Nephron progenitor cell (in vitro differentiated cells): ENCODE results near the gene CRY2.
"Not testable (repeated sequence)": the region's sequence is repeated elsewhere in the genome, so short reads cannot be mapped to it uniquely, and the experiment has no call there.

Source experiments
- DNase-seq: peaks from one replicate; pipeline ENCODE4 v3.0.0; 2021
- H3K27ac Mint-ChIP-seq: 2 replicates; pipeline ENCODE4 v1.8.0; 2021; ENCODE audit warnings: mild to moderate bottlenecking, moderate library complexity, mixed read lengths
- H3K27me3 Mint-ChIP-seq: 2 replicates; pipeline ENCODE4 v1.8.0; 2021; ENCODE audit warnings: mild to moderate bottlenecking, low read depth, mixed read lengths; ENCODE audit not compliant: poor library complexity
- H3K36me3 Mint-ChIP-seq: 2 replicates; pipeline ENCODE4 v1.8.0; 2021; ENCODE audit warnings: low read depth, mixed read lengths
- H3K4me1 Mint-ChIP-seq: 2 replicates; pipeline ENCODE4 v1.8.0; 2021; ENCODE audit warnings: mixed read lengths
- H3K4me3 Mint-ChIP-seq: 2 replicates; pipeline ENCODE4 v1.8.0; 2021; ENCODE audit warnings: mild to moderate bottlenecking, moderate library complexity, mixed read lengths
- H3K9me3 Mint-ChIP-seq: 2 replicates; pipeline ENCODE4 v1.8.0; 2021; ENCODE audit warnings: mild to moderate bottlenecking, moderate library complexity, mixed read lengths
- TF ChIP-seq, protein P1 (sequence below): fragments of 200-600 bp; sonication (generic); IDR thresholded peaks from 2 replicates; pipeline ENCODE4 v1.5.0; 2021; ENCODE audit warnings: antibody characterized with exemption

Gene CRY2

DNA sequence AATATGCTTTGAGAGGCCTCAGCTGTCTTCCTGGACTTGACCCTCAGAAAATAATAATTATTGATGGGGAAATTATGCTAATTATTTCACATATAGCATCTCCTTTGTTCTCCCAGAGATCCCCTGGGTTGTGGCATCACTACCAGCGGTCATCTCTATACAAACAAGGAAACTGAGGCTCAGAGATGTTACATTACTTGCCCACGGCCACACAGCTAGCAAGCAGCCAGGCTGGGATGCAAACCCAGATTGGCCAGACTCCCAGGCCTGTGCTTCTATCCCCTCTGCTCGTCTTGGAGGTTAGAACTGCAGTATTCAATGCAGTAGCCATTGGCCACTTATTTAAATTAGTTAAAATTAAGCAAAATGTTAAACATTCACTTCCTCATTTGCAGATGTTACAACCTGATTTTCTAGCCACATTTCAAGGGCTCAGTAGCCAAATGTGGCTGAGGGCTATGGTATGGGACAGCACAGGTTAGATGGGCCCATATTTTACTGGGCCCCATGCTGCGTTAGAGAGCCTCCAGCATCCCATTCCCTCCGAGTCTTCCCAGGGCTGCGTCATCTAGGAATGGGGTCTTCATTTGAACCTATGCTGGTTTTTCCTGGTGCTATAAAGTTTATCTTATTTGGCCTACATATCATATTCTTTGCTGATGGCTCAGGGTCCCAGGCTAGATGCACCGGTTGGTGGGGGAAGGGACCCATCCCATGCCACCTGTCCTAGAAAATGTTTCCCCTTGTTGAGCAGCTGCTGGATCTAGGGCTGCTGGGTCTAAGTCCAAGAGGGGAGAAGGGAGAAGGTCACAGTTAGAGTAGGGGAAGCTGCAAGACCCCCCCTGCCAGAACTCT, 40.1 kb upstream of the CRY2 start:
- DNase-seq: no peak
- H3K4me1 Mint-ChIP-seq: peaks cover 24% of the 10 kb centered on the region
- peaks cover 6% of the 10 kb centered on the region for H3K36me3 Mint-ChIP-seq
- no peaks in the 10 kb centered on the region for H3K9me3 Mint-ChIP-seq
- peaks cover 25% of the 10 kb centered on the region for H3K27me3 Mint-ChIP-seq
- TF ChIP-seq, protein P1, sequence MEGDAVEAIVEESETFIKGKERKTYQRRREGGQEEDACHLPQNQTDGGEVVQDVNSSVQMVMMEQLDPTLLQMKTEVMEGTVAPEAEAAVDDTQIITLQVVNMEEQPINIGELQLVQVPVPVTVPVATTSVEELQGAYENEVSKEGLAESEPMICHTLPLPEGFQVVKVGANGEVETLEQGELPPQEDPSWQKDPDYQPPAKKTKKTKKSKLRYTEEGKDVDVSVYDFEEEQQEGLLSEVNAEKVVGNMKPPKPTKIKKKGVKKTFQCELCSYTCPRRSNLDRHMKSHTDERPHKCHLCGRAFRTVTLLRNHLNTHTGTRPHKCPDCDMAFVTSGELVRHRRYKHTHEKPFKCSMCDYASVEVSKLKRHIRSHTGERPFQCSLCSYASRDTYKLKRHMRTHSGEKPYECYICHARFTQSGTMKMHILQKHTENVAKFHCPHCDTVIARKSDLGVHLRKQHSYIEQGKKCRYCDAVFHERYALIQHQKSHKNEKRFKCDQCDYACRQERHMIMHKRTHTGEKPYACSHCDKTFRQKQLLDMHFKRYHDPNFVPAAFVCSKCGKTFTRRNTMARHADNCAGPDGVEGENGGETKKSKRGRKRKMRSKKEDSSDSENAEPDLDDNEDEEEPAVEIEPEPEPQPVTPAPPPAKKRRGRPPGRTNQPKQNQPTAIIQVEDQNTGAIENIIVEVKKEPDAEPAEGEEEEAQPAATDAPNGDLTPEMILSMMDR: no peak
- peak overlapping the region; percentile 91 for H3K4me3 Mint-ChIP-seq
- H3K27ac Mint-ChIP-seq: peak overlapping the region; percentile 29

DNA sequence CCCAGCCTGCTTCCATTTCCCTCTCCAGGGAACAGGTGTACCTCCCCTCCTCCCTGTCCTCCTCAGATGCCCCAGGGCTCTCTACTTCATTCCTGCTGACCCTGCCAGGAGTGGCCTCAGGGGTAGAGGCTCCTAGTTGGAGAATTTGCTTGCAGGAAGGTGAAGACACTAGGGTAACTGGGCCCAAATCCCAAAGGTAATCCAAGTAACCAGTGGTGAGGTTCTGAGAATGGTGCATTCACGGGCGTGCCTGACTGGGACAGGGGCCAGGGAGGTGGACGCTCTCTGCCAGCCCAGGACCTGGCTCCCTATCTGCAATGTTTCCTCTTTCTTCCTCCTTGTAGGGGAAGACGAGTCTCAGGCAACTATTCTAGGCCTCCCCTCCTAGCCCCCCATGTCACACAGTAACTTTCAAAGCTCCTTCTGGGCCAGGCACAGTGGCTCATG, 39.5 kb upstream of the CRY2 start:
- peaks cover 6% of the 10 kb centered on the region for H3K36me3 Mint-ChIP-seq
- H3K27me3 Mint-ChIP-seq: peaks cover 19% of the 10 kb centered on the region
- DNase-seq: no peak
- H3K27ac Mint-ChIP-seq: no peak overlapping the region
- TF ChIP-seq, protein P1: no peak
- peaks cover 27% of the 10 kb centered on the region for H3K4me1 Mint-ChIP-seq
- no peaks in the 10 kb centered on the region for H3K9me3 Mint-ChIP-seq
- peak overlapping the region; percentile 91 for H3K4me3 Mint-ChIP-seq

DNA sequence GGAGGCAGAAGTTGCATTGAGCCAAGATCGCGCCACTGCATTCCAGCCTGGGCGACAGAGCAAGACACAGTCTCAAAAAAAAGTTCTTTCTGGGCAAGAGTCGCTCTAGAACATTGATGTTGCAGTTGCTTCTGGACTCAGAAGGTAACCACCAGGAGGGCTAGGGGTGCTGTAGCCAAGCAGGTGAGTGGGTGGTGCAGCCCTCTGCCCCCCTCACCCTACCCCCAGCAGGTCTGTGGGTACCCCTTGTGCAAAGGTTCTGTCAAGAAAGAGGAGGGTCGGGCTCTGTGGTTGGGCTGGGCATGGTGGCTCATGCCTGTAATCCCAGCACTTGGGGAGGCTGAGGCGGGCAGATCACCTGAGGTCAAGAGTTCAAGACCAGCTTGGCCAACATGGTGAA, 38.8 kb upstream of the CRY2 start:
- not testable (repeated sequence) for H3K9me3 Mint-ChIP-seq, H3K4me3 Mint-ChIP-seq, H3K36me3 Mint-ChIP-seq, DNase-seq, H3K27ac Mint-ChIP-seq
- H3K4me1 Mint-ChIP-seq: peaks cover 32% of the 10 kb centered on the region
- peaks cover 13% of the 10 kb centered on the region for H3K27me3 Mint-ChIP-seq

DNA sequence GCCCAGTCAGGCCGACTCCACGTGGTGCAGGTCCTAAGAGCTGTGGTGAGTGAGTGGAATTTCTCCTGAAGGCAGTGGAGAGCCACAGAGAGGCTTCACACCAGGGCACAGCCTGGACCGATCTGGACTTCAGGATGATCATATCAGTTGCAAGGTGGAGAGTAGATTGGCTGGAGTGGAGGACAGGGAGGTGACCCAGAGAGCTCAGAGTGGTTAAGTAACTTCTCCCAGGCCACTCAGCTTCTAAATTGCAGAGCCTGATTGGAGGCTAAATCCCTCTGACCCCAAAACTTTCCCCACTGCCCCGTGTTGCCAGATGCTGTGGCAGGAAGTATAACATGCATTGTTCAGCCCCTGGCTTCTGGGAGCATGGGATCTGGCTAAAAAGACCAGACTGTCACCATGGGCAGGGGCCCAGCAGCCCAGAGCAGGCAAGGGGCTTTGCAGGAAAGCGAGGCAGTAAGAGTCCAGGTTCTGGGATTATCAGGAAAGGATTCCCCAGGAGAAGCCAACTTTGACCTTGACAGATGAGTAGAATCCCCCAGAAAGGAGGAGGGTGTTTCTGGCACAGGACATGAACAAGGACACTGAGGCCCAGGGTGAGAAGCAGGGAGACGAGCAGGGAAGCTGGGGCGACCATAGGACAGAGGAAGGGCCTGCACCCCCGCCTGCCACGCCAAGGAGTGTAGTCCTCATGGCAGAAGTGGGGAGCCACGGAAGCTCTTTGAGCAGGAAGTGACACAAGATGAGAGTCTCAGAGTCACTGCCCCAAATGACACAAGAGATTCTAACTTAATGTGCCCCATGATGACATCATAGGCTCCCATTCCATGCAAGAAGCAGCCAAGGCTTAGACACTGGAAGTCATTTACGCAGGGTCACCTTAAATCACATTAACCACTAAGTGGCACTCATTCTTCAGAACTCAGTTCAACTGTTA, 37.5 kb upstream of the CRY2 start:
- DNase-seq: no peak
- H3K27ac Mint-ChIP-seq: no peak overlapping the region
- peaks cover 6% of the 10 kb centered on the region for H3K36me3 Mint-ChIP-seq
- H3K27me3 Mint-ChIP-seq: peaks cover 1% of the 10 kb centered on the region
- TF ChIP-seq, protein P1: no peak
- H3K4me1 Mint-ChIP-seq: peaks cover 32% of the 10 kb centered on the region
- no peaks in the 10 kb centered on the region for H3K9me3 Mint-ChIP-seq
- no peak overlapping the region for H3K4me3 Mint-ChIP-seq

DNA sequence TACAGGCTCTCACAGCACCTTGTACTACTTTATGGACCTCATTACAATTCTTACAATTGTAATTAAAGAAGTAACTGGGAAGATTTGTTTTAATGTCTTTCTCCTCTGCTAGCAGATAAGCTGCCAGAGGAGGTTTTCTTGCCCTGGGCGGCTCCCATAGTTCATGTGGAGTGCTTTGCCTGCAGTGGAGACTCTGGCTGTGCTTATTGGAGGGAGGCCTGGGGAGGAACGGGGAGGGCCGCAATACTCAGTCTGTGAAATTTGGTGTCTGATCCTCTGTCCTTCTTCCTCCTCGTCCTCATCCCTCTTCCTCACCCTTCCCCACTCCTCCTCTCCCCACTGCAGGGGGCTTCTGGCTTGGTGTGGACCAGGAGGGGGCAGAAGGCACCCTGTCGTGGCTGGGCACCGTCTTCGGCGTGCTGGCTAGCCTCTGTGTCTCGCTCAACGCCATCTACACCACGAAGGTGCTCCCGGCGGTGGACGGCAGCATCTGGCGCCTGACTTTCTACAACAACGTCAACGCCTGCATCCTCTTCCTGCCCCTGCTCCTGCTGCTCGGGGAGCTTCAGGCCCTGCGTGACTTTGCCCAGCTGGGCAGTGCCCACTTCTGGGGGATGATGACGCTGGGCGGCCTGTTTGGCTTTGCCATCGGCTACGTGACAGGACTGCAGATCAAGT, 36.7 kb upstream of the CRY2 start:
- Mint-ChIP-seq H3K4me1 (peaks cover 33% of the 10 kb centered on the region), H3K27me3 (no peaks in the 10 kb centered on the region), H3K9me3 (no peaks in the 10 kb centered on the region), H3K27ac (peak overlapping the region; percentile 77), H3K36me3 (peaks cover 6% of the 10 kb centered on the region), H3K4me3 (no peak overlapping the region)
- TF ChIP-seq, protein P1: no peak
- DNase-seq: no peak

- Mint-ChIP-seq H3K4me3 (no peak overlapping the region), H3K27ac (no peak overlapping the region)
- no peak for DNase-seq
Measured at GRCh38 chr11:45811109-45811435, 36.2 kb upstream of the CRY2 start.

More at GRCh38 chr11:45811109-45811435, 36.2 kb upstream of the CRY2 start:
- Mint-ChIP-seq H3K9me3 (no peaks in the 10 kb centered on the region), H3K36me3 (peaks cover 6% of the 10 kb centered on the region), H3K4me1 (peaks cover 31% of the 10 kb centered on the region), H3K27me3 (no peaks in the 10 kb centered on the region)
- TF ChIP-seq, protein P1: no peak
